RKO (cell line): ENCODE data around the gene RNF207.
"Not testable (repeated sequence)": the region's sequence is repeated elsewhere in the genome, so short reads cannot be mapped to it uniquely, and the experiment has no call there.

Source experiments
- DNase-seq: peaks from one replicate; pipeline ENCODE4 v3.0.0-alpha.2; 2016; ENCODE audit warnings: low spot score

The RNF207 gene

GRCh38 chr1:6200188-6200809 lies 5.6 kb upstream of the RNF207 start:
- no peak for DNase-seq

- DNase-seq, result no peak
Measured at GRCh38 chr1:6202256-6202655, 3.7 kb upstream of the RNF207 start.

GRCh38 chr1:6206520-6206855 lies 569 bp downstream of the RNF207 start:
- no peak for DNase-seq

GRCh38 chr1:6207075-6207885 lies 1.4 kb downstream of the RNF207 start:
- no peak for DNase-seq

DNA sequence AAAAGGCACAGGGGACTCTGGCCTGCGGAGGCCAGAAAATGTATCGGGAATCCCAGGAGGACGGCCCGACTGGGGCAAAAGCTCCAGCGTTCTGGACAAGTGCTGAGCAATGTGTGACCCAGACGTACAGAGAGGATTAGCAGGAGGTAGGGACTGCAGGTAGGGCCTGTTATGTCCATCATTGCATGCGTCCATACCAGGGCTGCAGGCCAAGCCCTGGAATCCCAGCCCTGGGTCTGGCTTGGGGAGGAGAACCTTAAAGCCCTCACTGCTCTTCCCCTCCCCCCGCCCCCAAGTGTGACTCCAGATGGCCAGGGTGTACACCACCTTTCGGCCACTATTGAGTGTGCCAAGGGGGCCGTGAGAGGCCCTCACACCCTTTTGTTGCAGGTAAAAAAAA lies 2.0 kb downstream of the RNF207 start:
- no peak for DNase-seq

DNA sequence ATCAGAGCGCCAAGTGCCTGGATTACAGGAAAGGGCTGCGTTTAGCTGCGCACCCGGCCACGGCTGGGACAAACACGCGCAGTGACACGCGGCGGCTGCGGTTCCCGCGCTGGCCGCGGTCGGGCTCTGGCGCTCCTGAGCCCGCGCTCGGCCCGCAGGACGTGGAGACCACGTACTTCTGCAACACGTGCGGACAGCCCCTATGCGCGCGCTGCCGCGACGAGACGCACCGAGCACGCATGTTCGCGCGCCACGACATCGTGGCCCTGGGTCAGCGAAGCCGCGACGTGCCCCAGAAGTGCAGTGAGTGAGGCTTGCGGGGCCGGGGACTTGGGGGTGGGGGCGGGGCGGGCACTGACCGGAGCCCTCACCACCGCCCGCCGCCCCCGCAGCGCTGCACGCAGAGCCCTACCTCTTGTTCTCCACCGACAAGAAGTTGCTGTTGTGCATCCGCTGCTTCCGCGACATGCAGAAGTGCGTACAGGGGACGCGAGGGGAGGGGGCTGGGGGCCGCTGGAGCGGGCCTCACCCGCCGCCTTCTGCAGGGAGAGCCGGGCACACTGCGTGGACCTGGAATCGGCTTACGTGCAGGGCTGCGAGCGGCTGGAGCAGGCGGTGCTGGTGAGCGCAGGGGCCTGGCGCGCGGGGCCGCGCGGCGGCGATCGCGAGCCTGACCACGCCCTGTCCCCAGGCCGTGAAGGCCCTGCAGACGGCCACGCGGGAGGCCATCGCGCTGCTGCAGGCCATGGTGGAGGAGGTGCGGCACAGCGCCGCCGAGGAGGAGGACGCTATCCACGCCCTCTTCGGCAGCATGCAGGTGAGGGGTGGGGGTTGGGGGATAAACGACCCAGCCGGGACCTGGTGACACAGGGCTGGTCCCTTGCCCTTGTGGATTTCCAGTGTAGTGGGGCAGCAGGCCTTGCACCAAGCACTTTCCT lies 3.1 kb downstream of the RNF207 start:
- no peak for DNase-seq

- no peak for DNase-seq
Measured at GRCh38 chr1:6209661-6210580, 4.0 kb downstream of the RNF207 start.

DNA sequence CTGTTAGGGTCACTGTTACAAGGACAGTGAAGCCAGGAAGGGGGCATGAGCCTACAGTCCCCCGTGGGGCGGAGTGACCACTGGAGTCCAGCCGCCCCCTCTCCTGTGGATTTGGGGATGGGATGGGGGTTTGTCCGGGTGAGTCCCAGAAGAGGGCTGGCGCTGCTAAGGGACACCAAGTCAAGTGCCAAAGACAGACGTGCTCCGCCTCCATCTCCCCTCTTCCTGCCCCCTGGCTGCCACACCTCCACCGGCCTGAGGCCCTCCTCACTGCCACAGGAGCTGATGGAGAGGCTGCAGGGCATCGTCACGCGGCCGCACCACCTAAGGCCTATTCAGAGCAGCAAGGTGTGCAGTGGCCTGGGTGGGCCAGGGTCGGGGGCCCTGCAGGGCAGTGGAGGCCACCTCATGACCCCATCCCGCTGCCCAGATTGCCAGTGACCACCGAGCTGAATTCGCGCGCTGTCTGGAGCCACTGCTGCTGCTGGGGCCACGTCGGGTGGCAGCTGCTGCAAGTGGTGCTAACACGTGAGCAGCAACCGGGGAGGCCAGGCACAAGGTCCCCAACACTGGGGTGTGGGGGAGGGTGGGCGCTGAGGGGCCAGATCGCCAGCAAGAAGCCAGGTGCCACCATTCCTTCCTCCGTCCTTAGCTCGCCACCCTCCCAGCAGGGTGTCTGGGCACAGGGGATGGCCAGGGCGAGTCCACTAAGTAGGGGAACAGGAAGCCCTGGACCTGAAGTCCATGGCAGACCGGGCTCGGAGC lies 4.9 kb downstream of the RNF207 start:
- no peak for DNase-seq

- no peak for DNase-seq
Measured at GRCh38 chr1:6211731-6212130, 5.8 kb downstream of the RNF207 start.

GRCh38 chr1:6212193-6212959 lies 6.5 kb downstream of the RNF207 start:
- no peak for DNase-seq

- DNase-seq, result no peak
Measured at GRCh38 chr1:6218375-6219164, 12.7 kb downstream of the RNF207 start.

GRCh38 chr1:6219641-6220040 lies 13.7 kb downstream of the RNF207 start:
- not testable (repeated sequence) for DNase-seq

GRCh38 chr1:6220236-6220635 lies 14.3 kb downstream of the RNF207 start:
- no peak for DNase-seq

DNA sequence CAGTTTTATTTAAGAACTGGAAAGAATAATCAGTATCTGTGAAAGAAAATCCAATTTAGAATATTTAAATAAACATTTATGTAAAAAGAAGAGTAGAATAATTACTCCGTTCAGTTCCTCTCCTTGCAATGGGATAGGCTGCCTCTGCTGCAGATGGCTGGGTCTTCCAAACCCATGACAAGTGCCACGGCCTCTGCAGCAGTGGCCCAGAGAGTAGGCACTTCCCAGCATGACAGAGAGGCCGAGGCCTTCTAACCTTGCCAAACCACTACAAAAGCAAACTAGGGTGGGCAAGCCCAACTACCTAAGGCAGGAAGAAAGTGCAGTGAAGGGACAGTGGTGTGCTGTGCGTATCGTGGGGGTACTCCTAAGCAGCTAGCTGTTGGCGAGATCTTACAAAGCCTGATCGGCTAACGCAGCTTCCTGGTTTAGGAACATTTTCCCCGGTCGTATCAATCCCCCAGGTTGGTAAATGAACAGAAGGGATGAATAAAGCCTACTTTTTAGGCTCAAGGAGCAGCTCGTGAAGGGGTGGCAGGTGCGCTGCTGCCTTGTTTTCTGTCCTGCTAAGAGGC lies 15.4 kb downstream of the RNF207 start:
- DNase-seq, result no peak

DNA sequence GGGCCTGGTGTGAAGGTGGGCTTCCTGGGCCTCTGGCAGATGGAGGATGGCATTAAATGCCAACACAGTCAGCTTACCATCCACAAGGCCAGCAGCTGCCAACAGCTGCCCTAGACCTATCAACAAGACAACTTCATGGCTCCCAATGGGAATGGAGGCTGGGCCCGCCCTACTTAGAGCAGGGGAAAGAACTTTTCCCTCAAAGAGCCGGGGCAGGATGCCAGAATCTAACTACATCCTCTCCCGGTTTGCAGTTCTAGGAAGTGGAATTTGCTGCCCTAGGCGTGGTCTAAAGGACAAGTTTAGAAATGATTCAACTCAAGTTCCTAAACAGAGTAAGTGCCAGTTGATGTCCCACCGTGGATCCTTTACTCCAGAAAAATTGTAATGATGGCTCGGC lies 16.7 kb downstream of the RNF207 start:
- DNase-seq, result no peak

DNA sequence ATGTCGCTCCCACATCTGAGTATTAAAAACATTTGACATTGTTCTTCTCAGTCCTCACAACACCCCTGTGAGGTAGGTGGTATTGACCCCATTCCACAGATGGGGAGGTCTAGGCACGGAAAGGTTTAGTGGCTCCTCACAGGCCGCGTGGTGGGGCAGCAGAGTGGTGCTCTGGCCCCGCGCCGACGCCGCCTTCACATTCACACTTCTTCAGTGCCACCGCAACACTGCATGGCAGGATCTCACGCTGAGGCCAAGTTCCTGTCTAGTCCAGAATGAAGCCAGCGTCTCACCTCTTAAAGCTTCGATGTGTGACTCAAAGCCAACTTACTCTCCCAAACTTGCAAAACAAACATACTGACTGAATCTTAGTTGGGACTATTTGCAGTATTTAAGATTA lies 17.7 kb downstream of the RNF207 start:
- DNase-seq, result no peak

DNA sequence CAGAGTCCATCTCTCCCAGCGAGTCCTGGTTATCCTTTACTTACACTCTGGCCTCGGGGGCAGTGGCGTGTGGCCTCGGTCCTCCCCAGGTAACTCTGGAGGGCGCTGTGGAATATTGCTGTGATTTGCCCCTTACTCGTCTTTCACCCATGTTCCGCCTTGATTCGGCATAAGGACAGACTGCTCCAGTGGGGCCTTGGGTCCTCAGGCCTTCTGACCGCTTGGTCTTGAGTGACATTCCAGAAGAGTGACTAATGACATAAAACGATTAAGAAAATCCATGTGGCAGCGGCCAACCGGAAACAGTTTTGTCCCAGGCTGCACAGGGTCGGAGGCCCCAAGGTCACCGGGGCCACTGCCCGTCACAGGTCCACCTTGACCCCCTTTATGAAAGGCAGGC lies 18.8 kb downstream of the RNF207 start:
- no peak for DNase-seq

GRCh38 chr1:6225651-6226050 lies 19.7 kb downstream of the RNF207 start:
- no peak for DNase-seq

DNA sequence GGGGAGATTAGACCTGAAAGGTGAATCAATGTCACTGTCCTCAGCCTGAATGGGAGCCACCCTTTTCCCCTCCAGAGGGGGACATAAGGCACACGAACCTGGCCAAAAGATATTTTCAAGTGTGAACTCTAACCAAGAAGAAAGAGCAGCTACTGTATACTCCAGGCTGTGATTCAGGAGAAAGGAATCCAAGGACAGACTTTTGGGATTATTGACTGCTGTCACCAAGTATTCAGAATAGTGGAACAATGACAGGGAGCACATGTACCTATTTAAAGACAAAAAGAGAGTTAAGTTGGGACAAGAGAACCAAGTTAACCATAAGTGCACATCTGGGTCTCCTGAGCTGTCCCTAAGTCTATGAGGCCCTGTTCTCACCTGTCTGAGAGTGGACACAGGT lies 27.5 kb downstream of the RNF207 start:
- DNase-seq, result no peak
